HG03571 (cell line): ENCODE measurements around the gene TSPEAR.
"Not testable (repeated sequence)": the region's sequence is repeated elsewhere in the genome, so short reads cannot be mapped to it uniquely, and the experiment has no call there.

Experiments
- ATAC-seq: cut with Tn5 transposase; IDR thresholded peaks from one replicate; pipeline ENCODE4 v1.9.1; 2021; ENCODE audit not compliant: unreplicated experiment

The TSPEAR gene

GRCh38 chr21:44593598-44594405, 117.6 kb downstream of the TSPEAR start:
- no peak for ATAC-seq

- ATAC-seq, result no peak
Observed at GRCh38 chr21:44592446-44593311, 118.7 kb downstream of the TSPEAR start, which contains the start of gene KRTAP10-6. KRTAP10-6 (minus strand) TSS chr21:44592505; CDS start chr21:44592484, 21 bp downstream.

GRCh38 chr21:44591801-44592130, 119.6 kb downstream of the TSPEAR start:
- ATAC-seq, result not testable (repeated sequence)

- not testable (repeated sequence) for ATAC-seq
Observed at GRCh38 chr21:44590897-44591800, 120.2 kb downstream of the TSPEAR start.

GRCh38 chr21:44590311-44590721, 121.1 kb downstream of the TSPEAR start:
- no peak for ATAC-seq

GRCh38 chr21:44589586-44590305, 121.6 kb downstream of the TSPEAR start:
- ATAC-seq, result no peak

- no peak for ATAC-seq
Observed at GRCh38 chr21:44589094-44589493, 122.3 kb downstream of the TSPEAR start.

- ATAC-seq, result no peak
Observed at GRCh38 chr21:44585892-44586291, 125.5 kb downstream of the TSPEAR start.

GRCh38 chr21:44583800-44584147, 127.6 kb downstream of the TSPEAR start:
- no peak for ATAC-seq

- ATAC-seq, result no peak
Observed at GRCh38 chr21:44583089-44583799, 128.1 kb downstream of the TSPEAR start.

GRCh38 chr21:44582055-44582454, 129.3 kb downstream of the TSPEAR start:
- no peak for ATAC-seq

GRCh38 chr21:44581158-44581557, 130.2 kb downstream of the TSPEAR start:
- no peak for ATAC-seq

- not testable (repeated sequence) for ATAC-seq
Observed at GRCh38 chr21:44580231-44580821, 131.0 kb downstream of the TSPEAR start, which contains the start of gene KRTAP10-5. KRTAP10-5 (minus strand) TSS chr21:44580604; CDS start chr21:44580578, 26 bp downstream.

GRCh38 chr21:44579833-44580144, 131.6 kb downstream of the TSPEAR start:
- no peak for ATAC-seq

- ATAC-seq, result no peak
Observed at GRCh38 chr21:44579056-44579832, 132.1 kb downstream of the TSPEAR start.

GRCh38 chr21:44578371-44579055, 132.9 kb downstream of the TSPEAR start:
- ATAC-seq, result no peak

- no peak for ATAC-seq
Observed at GRCh38 chr21:44576025-44576420, 135.3 kb downstream of the TSPEAR start.
